ENCODE measurements around the gene TTF1.
"Not testable (repeated sequence)": the region's sequence is repeated elsewhere in the genome, so short reads cannot be mapped to it uniquely, and the experiment has no call there.

The TTF1 gene

GRCh38 chr9:132412089-132412488, 5.4 kb upstream of the TTF1 start:
- no peak for DNase-seq

GRCh38 chr9:132411091-132411508, 4.5 kb upstream of the TTF1 start:
- no peak for DNase-seq

DNA sequence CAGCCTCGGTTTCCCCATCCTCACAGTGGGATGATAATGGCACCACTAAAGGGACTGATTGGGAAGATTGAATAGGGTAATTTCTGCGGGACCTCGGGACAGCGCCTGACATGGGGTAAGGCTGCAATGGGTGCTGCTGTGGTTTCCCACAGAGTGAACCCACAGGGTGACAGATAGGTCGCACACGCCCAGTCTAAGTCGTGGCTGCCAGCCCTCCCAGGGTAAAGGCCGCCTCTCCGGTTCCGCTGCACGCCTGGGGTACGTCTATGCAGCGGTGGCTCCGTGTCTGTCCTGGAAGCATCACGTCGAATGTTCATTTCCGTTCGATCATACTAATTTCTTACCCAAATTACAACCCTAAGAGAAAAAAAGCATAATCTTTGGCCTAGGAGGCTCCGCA, 4.0 kb upstream of the TTF1 start:
- DNase-seq: no peak

DNA sequence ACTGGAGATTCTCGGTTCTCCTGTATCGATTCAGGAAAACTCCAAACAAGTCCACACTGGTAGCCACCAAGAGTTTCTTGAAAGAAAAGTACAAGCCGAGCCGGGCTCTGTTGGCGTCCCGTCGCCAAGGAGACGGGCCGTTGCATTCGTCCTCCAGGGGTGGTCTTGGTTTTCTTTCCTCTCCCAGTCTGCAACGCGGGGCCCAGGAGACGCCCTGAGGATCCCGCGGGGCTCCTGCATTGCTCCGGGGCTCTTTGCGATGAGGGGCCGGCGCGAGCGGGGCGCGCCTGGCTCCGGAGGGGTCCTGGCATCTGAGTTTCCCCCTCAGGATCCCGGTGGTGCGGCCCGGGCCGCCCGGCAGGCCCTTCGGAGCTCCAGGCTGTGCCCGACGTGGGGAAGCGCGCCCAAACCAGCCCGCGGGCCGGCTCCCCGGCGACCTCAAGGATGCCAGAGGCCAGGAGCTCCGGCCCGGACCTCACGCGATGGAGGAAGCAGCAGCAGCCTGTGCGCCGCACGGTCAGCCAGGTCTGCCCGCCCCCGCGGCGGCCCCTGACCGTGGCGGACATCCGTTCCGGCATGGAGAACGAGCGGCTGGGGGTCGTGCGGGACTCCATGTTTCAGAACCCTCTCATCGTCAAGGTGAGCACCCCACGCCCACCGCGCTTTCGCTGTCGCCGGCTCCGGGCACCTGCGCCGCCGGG, 3.3 kb upstream of the TTF1 start, which contains the start of gene CFAP77:
TSS of gene CFAP77 (plus strand) at position 384 of the 701 bp plus-strand sequence. CDS start at position 445, 61 bp downstream.
- DNase-seq: no peak

- DNase-seq: no peak
Measured at GRCh38 chr9:132408521-132408920, 1.9 kb upstream of the TTF1 start.

DNA sequence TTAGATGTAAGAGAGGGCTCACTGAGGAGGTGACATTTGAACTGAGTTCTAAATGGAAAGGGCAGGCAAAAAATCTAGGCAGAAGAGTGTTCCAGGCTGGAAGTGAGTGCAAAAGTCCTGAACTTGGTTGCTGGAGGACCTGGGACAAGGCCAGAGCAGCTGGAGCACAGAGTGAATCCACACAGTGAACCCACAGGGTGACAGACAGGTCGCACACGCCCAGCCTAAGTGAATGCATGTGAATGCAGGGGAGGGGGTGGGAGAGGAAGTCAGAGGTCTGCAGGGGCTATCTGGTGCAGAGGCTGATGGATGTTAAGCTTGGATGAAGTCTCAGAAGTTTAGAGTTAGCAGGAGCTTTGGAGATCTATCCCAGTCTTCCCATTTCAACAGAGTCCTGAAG, 556 bp upstream of the TTF1 start:
- no peak for DNase-seq

DNA sequence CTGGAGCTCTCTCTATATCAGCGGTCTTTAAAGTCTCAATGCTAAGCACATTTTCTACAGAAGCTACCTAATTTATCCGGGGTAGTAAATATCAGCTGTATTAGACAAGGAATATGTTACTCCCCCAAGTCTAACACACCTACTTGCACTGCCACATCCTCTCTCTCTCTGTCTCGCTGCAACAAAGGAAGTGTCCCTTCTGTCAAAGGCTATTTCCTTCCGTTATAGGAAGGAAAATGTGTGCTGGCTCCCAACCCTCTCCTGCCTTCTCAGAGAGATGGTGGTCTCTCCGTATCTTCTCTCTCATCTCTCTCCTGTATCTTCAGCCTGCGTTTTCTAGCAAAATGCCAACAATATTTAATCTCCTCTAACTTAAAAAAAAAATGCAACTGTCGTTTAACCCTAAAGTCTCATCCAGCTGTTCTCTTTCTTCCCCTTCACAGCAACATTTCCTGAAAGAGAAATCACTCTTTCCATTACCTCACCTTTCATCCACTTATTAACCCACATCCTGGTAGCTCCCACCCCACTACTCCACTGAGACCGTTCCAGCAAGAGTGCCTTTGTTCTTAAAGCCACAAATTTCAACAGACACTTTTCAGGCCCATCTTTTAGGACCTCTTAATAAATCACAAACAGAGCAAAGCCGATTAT, 2.3 kb downstream of the TTF1 start:
- no peak for DNase-seq

DNA sequence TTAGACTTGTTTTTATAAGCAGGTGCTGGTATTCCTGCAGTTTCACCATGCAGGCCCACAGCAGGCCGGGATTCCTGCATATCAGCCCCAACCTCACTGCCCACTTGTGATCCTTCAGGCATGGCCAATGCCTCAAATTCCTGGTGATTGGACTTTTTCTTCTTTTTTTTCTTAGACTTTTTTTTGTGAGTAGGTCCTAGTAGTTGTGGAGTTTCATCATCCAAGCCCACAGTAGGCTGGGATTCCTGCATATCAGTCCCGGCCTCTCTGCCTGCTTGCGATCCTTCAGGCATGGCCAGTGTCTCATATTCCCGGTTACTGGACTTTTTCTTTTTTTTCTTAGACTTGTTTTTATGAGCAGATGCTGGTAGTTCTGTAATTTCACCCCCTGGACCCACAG, 4.8 kb downstream of the TTF1 start:
- DNase-seq: no peak

- DNase-seq: no peak
Measured at GRCh38 chr9:132395560-132395959, 11.1 kb downstream of the TTF1 start.

DNA sequence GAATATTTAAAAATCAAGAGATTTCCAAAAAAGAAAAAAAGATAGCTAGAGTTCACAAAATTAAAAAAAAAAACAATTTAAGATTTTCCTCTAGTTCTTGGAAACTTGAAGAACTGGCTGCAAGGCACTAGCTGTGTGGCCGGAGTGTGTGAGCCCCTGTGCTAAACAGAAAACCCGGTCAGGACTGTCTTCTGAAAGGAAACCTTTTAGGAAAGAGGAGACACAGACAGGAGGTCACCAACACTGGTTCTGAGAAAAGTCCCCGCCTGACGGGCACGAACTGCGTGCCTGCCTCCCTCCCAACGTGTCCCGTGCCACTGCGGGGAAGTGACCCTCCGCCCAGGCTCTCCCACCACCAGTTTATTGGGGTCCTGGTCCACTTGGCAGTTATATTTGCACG, 15.2 kb downstream of the TTF1 start:
- no peak for DNase-seq

- no peak for DNase-seq
Measured at GRCh38 chr9:132390966-132391365, 15.7 kb downstream of the TTF1 start.

GRCh38 chr9:132387133-132387532, 19.5 kb downstream of the TTF1 start:
- DNase-seq: no peak

- DNase-seq: no peak
Measured at GRCh38 chr9:132384376-132384775, 22.3 kb downstream of the TTF1 start.

DNA sequence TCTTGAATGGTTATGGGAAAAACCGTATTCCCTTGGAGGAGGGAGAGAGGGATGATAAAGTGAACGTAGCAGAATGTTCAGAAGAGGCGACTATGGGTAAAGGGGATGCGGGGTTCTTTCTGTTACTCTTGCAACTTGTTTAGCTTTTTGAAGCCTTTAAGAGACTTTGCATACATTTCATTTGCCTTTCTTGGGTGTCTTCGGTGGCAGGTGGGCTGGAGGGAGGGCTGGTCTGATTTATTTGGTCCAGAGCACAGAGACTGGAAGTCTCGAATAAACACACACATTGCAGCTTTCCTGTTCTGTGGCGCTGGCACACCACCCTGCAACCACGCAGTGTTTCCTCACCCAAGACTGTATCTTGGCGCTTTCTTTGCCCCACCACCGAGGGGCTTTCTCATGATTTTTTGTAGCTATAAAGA, 23.2 kb downstream of the TTF1 start:
- DNase-seq: no peak

DNA sequence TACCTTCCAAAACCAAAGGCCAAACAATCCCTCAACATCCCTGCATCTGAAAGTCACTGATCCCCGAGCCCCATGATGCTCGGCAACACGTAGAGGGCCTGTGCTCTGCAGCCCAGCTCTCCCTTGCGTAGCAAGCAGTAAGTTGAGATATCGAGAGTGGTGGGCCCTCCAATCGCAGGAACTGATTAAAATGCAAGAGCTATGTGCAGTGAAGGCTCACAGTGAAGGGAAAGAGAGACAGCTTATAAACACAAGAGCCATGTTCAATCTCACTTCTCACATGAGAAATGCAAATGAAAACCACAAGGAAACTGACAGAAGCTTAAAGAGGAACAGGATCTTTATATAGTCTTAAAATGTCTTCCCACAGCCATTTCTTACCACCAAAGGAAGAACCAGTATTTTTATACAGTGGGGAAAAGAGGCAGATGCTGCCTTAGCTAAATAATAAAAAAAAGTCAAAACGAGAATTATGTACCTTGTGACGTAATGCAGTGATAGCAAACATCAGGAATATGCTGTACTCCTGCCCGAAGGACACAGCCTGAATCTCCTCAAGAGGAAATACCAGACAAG, 24.6 kb downstream of the TTF1 start:
- DNase-seq: no peak

GRCh38 chr9:132378416-132378815, 28.2 kb downstream of the TTF1 start:
- not testable (repeated sequence) for DNase-seq

GRCh38 chr9:132377769-132378168, 28.9 kb downstream of the TTF1 start:
- not testable (repeated sequence) for DNase-seq

DNA sequence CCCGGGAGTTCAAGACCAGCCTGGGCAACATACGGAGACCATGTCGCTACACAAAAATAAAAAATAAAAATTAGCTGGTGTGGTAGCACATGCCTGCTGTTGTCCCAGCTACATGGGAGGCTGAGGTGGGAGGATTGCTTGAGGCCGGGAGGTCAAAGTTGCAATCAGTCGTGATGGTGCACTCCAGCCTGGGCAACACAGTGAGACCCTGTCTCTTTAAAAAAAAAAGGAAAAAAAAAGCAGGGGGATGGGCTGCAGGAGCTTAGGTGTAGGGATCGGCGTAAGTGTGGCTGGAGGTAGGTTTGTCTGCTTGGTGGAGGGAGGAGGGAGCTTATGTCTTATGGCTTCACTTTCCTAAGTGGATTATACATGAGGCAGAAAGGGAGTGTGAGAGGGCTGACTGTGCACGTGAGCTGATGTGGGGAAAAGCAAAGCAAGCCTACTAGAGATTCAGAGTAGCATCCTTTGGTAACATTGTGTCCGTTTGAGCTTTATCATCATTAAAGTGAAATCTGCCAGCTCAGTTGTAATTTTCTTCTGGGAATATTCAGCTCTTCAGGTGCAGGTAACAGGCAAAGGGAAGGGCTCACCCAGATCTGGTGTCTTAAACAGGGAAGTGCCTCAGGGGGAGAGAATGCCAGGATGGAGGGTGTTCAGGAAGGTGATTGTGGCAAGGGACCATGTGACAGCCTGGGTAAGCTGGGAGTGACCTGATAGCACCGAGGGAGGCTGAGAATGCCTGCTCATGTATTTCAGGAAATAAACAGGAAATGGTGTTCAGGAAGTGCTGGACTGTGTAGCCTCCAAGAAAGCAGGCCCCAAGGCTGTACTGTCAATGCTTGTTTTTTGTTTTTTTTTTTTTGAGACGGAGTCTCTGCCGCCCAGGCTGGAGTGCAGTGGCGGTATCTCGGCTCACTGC, 34.2 kb downstream of the TTF1 start:
- DNase-seq: no peak

GRCh38 chr9:132370592-132370991, 36.0 kb downstream of the TTF1 start:
- no peak for DNase-seq

GRCh38 chr9:132369421-132369820, 37.2 kb downstream of the TTF1 start:
- no peak for DNase-seq

- DNase-seq: no peak
Measured at GRCh38 chr9:132367613-132368313, 38.9 kb downstream of the TTF1 start.

GRCh38 chr9:132366481-132366880, 40.2 kb downstream of the TTF1 start:
- no peak for DNase-seq

DNA sequence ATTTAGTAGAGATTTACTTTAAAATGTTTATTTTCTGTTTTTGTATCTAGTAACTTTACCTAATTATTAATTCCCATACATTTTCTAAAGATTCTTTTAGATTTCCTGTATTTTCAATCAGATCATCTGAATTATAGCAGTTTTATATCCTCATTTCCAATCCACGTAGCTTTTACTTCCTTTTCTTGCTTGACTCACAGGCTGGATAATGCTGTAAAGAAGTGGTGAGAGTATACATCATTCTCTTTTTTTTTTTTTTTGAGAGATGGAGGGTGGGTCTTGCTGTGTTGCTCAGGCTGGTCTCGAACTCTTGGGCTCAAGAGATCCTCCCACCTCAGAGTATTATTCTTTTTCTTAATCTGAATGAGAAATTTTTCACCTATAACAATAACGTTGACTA, 40.7 kb downstream of the TTF1 start:
- DNase-seq: no peak
